Keratinocyte (primary cell): ENCODE measurements around the gene AFTPH.

ENCODE experiments used
- CTCF ChIP-seq, 3 experiments: IDR thresholded peaks in 1 of 3; conservative IDR thresholded peaks in 1 of 3; optimal IDR thresholded peaks in 1 of 3; 2 replicates in 2 of 3; 3 replicates in 1 of 3; pipeline versions ENCODE3 to v1.5.1; 2011; ENCODE audit warnings: low read length in 3 of 3, mild to moderate bottlenecking in 3 of 3, moderate library complexity in 2 of 3, control low read depth in 1 of 3, inconsistent platforms in 1 of 3; ENCODE audit not compliant: insufficient read depth in 2 of 3; ENCODE audit errors: extremely low read depth in 1 of 3
- EZH2 ChIP-seq: IDR thresholded peaks from one replicate; pipeline ENCODE4 v1.6.1; 2012; ENCODE audit warnings: inconsistent platforms, mild to moderate bottlenecking, low read length, moderate library complexity

GRCh38 chr2:64493788-64494187 lies 30.3 kb upstream of the AFTPH start:
- TF ChIP-seq CTCF (optimal IDR thresholded peaks at IDR 0.05 in 1 of 3, IDR thresholded peaks at IDR 0.05 in 1 of 3, conservative IDR thresholded peaks at IDR 0.05 in 1 of 3; ENCODE audit: extremely low read depth in 1 of 3, insufficient read depth in 2 of 3, low read length in 3 of 3), result no peak
- no peak for TF ChIP-seq EZH2
